Skeletal muscle tissue (tissue), 4 donors: ENCODE data around the gene TXNDC2. TPM values are rescaled to one million over a fixed set of nuclear protein-coding genes. Genes with fewer than 3 reads are reported as not detected.

Experiments used
- H3K27ac ChIP-seq: one replicate; pipeline ENCODE4 v1.7.0; 2013; ENCODE audit warnings: mild to moderate bottlenecking, low read depth, low read length, inconsistent platforms
- H3K27me3 ChIP-seq, 3 donors: one replicate each; pipeline ENCODE4 v1.7.0; 2013; ENCODE audit warnings: low read length in 3 of 3; ENCODE audit not compliant: control insufficient read depth in 3 of 3, insufficient read depth in 3 of 3
- H3K36me3 ChIP-seq, 3 donors: one replicate each; pipeline ENCODE4 v1.7.0; 2013; ENCODE audit warnings: low read length in 3 of 3; ENCODE audit not compliant: control insufficient read depth in 3 of 3, insufficient read depth in 3 of 3
- H3K4me1 ChIP-seq, 3 donors: one replicate each; pipeline ENCODE4 v1.7.0; 2013; ENCODE audit warnings: low read length in 3 of 3, mild to moderate bottlenecking in 3 of 3; ENCODE audit not compliant: control insufficient read depth in 3 of 3, insufficient read depth in 3 of 3
- H3K4me3 ChIP-seq, 3 donors: one replicate each; pipeline ENCODE4 v1.7.0; 2013; ENCODE audit warnings: low read length in 3 of 3
- H3K9ac ChIP-seq, 3 donors: one replicate each; pipeline ENCODE4 v1.7.0; 2013; ENCODE audit warnings: low read length in 3 of 3, mild to moderate bottlenecking in 3 of 3, moderate library complexity in 2 of 3, low read depth in 1 of 3
- H3K9me3 ChIP-seq, 3 donors: one replicate each; pipeline ENCODE4 v1.7.0; 2013; ENCODE audit warnings: low read length in 3 of 3; ENCODE audit not compliant: control insufficient read depth in 3 of 3
- total RNA-seq: library from RNA; depleted of rRNA; stranded (reverse); fragments of >200 nt; gene quantifications from one replicate; pipeline ENCODE4 v1.2.3, GENCODE V29; 2014
- donor health status: Osteomylitis.

The TXNDC2 gene
- total RNA-seq, 1 donor from 2014 or later, result not detected

- Histone ChIP-seq H3K9me3 (no peaks in the 10 kb centered on the region), H3K9ac (no peak overlapping the region), H3K36me3 (no peaks in the 10 kb centered on the region), H3K4me3 (no peak overlapping the region), H3K4me1 (peaks cover 10 to 43% (median 26%) of the 10 kb centered on the region in 3 donors), H3K27me3 (no peaks in the 10 kb centered on the region), H3K27ac (no peak overlapping the region)
Observed at GRCh38 chr18:9926977-9927376, 41.2 kb downstream of the TXNDC2 start.

- Histone ChIP-seq H3K9me3 (no peaks in the 10 kb centered on the region), H3K27me3 (no peaks in the 10 kb centered on the region), H3K36me3 (peaks cover 0 to 3% (median 0%) of the 10 kb centered on the region in 3 donors), H3K9ac (no peak overlapping the region), H3K4me3 (no peak overlapping the region), H3K4me1 (peaks cover 9 to 42% (median 27%) of the 10 kb centered on the region in 3 donors), H3K27ac (no peak overlapping the region)
Observed at GRCh38 chr18:9927392-9928063, 41.8 kb downstream of the TXNDC2 start.

GRCh38 chr18:9928646-9929259, 43.0 kb downstream of the TXNDC2 start:
- no peaks in the 10 kb centered on the region for H3K9me3 ChIP-seq
- peaks cover 0 to 7% (median 0%) of the 10 kb centered on the region in 3 donors for H3K36me3 ChIP-seq
- H3K27ac ChIP-seq, result no peak overlapping the region
- H3K9ac ChIP-seq, result no peak overlapping the region
- no peak overlapping the region for H3K4me3 ChIP-seq
- H3K27me3 ChIP-seq, result no peaks in the 10 kb centered on the region
- peaks cover 12 to 38% (median 33%) of the 10 kb centered on the region in 3 donors for H3K4me1 ChIP-seq

GRCh38 chr18:9930299-9930884, 44.6 kb downstream of the TXNDC2 start:
- no peak overlapping the region for H3K4me3 ChIP-seq
- H3K9ac ChIP-seq, result peak overlapping the region in 1 of 3 donors; percentile 40
- no peaks in the 10 kb centered on the region for H3K27me3 ChIP-seq
- peaks cover 12 to 29% (median 24%) of the 10 kb centered on the region in 3 donors for H3K4me1 ChIP-seq
- H3K27ac ChIP-seq, result no peak overlapping the region
- peaks cover 0 to 7% (median 3%) of the 10 kb centered on the region in 3 donors for H3K36me3 ChIP-seq
- H3K9me3 ChIP-seq, result no peaks in the 10 kb centered on the region

- H3K27me3 ChIP-seq, result no peaks in the 10 kb centered on the region
- H3K4me1 ChIP-seq, result peaks cover 11 to 26% (median 21%) of the 10 kb centered on the region in 3 donors
- no peak overlapping the region for H3K9ac ChIP-seq
- peaks cover 0 to 8% (median 4%) of the 10 kb centered on the region in 3 donors for H3K36me3 ChIP-seq
- no peak overlapping the region for H3K4me3 ChIP-seq
- H3K27ac ChIP-seq, result no peak overlapping the region
- H3K9me3 ChIP-seq, result no peaks in the 10 kb centered on the region
Observed at GRCh38 chr18:9931146-9931545, 45.4 kb downstream of the TXNDC2 start.

- H3K4me1 ChIP-seq, result peaks cover 9 to 21% (median 17%) of the 10 kb centered on the region in 3 donors
- H3K36me3 ChIP-seq, result peaks cover 5 to 13% (median 6%) of the 10 kb centered on the region in 3 donors
- no peaks in the 10 kb centered on the region for H3K9me3 ChIP-seq
- H3K9ac ChIP-seq, result no peak overlapping the region
- no peak overlapping the region for H3K4me3 ChIP-seq
- H3K27me3 ChIP-seq, result no peaks in the 10 kb centered on the region
- no peak overlapping the region for H3K27ac ChIP-seq
Observed at GRCh38 chr18:9931678-9932077, 45.9 kb downstream of the TXNDC2 start.

- Histone ChIP-seq H3K27ac (peak overlapping the region; percentile 17), H3K4me1 (peaks cover 6 to 14% (median 7%) of the 10 kb centered on the region in 3 donors), H3K9me3 (no peaks in the 10 kb centered on the region), H3K27me3 (no peaks in the 10 kb centered on the region), H3K36me3 (peaks cover 10 to 30% (median 18%) of the 10 kb centered on the region in 3 donors), H3K4me3 (no peak overlapping the region), H3K9ac (no peak overlapping the region)
Observed at GRCh38 chr18:9933865-9934264, 48.1 kb downstream of the TXNDC2 start.

- Histone ChIP-seq H3K36me3 (peaks cover 10 to 30% (median 18%) of the 10 kb centered on the region in 3 donors), H3K4me1 (peaks cover 6 to 11% (median 7%) of the 10 kb centered on the region in 3 donors), H3K4me3 (no peak overlapping the region), H3K9ac (no peak overlapping the region), H3K27me3 (no peaks in the 10 kb centered on the region), H3K9me3 (no peaks in the 10 kb centered on the region), H3K27ac (no peak overlapping the region)
Observed at GRCh38 chr18:9934274-9934673, 48.5 kb downstream of the TXNDC2 start.
